ENCODE measurements around the gene PDZRN4. TPM values are rescaled to one million over a fixed set of nuclear protein-coding genes. Genes with fewer than 3 reads are reported as not detected.
A peak's percentile ranks its signal among the peaks of the same experiment; 100 is the strongest.

PDZRN4 gene
- polyA plus RNA-seq, 1 donor from 2014 or later: 46.7 TPM

DNA sequence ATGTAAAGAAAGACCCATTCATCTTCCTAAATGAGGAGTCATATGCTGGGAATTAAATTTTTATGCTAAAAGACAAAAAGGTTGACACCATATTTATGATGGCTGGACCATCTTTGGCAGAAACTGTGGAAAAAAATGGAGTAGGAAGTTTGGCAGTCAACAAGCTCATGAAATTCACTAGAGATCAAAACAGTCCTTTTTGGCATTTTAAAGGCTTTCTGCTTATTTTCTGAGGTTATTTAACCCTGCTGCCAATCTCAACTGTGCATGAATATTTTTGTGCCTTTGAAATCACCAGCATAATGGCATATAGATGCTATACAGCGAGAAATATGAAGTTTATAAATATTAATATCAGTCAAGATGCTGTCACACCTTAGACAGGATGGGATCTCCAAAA is 399.5 kb downstream of the PDZRN4 start:
- Histone ChIP-seq H3K27me3 (ENCODE audit: insufficient read depth, low read depth, low read length) (no peaks in the 10 kb centered on the region), H4K20me1 (ENCODE audit: insufficient read depth) (no peaks in the 10 kb centered on the region), H3K36me3 (ENCODE audit: insufficient read depth, low read length) (no peaks in the 10 kb centered on the region), H3K9ac (ENCODE audit: low read length) (peak overlapping the region; percentile 22), H3K79me2 (replicated peaks; ENCODE audit: insufficient read depth, low read length) (no peaks in the 10 kb centered on the region), H3K9me3 (ENCODE audit: low read length) (no peaks in the 10 kb centered on the region), H3K9me2 (ENCODE audit: insufficient read depth, low read length) (no peaks in the 10 kb centered on the region), H3F3A (ENCODE audit: insufficient read depth, low read length, poor library complexity, severe bottlenecking) (peaks cover 4% of the 10 kb centered on the region), H2AFZ (ENCODE audit: low read depth, low read length) (no peak overlapping the region), H3K4me2 (ENCODE audit: low read length) (no peak overlapping the region), H3K27ac (ENCODE audit: low read length) (peak overlapping the region; percentile 83), H3K4me3 (ENCODE audit: low read length) (no peak overlapping the region)
- TF ChIP-seq, protein P1, sequence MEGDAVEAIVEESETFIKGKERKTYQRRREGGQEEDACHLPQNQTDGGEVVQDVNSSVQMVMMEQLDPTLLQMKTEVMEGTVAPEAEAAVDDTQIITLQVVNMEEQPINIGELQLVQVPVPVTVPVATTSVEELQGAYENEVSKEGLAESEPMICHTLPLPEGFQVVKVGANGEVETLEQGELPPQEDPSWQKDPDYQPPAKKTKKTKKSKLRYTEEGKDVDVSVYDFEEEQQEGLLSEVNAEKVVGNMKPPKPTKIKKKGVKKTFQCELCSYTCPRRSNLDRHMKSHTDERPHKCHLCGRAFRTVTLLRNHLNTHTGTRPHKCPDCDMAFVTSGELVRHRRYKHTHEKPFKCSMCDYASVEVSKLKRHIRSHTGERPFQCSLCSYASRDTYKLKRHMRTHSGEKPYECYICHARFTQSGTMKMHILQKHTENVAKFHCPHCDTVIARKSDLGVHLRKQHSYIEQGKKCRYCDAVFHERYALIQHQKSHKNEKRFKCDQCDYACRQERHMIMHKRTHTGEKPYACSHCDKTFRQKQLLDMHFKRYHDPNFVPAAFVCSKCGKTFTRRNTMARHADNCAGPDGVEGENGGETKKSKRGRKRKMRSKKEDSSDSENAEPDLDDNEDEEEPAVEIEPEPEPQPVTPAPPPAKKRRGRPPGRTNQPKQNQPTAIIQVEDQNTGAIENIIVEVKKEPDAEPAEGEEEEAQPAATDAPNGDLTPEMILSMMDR (IDR thresholded peaks at IDR 0.05; ENCODE audit: poor library complexity, severe bottlenecking): no peak
- no peak for TF ChIP-seq POLR2AphosphoS5 (IDR thresholded peaks at IDR 0.05)
- TF ChIP-seq EP300 (conservative IDR thresholded peaks at IDR 0.05; ENCODE audit: poor library complexity, severe bottlenecking): peak; percentile 54
- no peak for TF ChIP-seq RAD21 (conservative IDR thresholded peaks at IDR 0.05)
- TF ChIP-seq MXI1 (conservative IDR thresholded peaks at IDR 0.05; ENCODE audit: poor library complexity, severe bottlenecking): no peak

DNA sequence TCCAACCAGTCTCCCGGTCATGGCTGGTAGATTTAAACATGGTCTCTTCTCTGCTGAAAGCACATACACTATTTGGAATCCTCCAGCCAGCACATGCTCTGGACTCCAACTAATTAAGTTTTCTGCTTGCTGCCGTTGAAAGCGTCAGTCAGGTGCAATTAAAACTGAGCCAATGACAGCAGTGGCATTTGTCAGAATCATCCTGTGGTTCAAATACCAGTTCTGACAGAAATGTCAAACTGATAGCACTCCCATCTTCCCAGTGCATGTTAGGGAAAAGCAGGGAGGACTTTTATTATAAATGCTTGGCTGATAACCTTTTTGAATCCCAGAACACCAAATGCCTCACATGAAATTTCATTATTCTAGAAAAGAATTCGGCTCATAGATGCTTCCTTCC is 401.8 kb downstream of the PDZRN4 start:
- H3K79me2 ChIP-seq (replicated peaks; ENCODE audit: insufficient read depth, low read length): no peaks in the 10 kb centered on the region
- peaks cover 4% of the 10 kb centered on the region for H3F3A ChIP-seq (ENCODE audit: insufficient read depth, low read length, poor library complexity, severe bottlenecking)
- H3K4me2 ChIP-seq (ENCODE audit: low read length): peak overlapping the region; percentile 17
- H4K20me1 ChIP-seq (ENCODE audit: insufficient read depth): no peaks in the 10 kb centered on the region
- no peaks in the 10 kb centered on the region for H3K9me2 ChIP-seq (ENCODE audit: insufficient read depth, low read length)
- no peaks in the 10 kb centered on the region for H3K36me3 ChIP-seq (ENCODE audit: insufficient read depth, low read length)
- H3K27me3 ChIP-seq (ENCODE audit: insufficient read depth, low read depth, low read length): no peaks in the 10 kb centered on the region
- peak overlapping the region; percentile 12 for H3K4me3 ChIP-seq (ENCODE audit: low read length)
- TF ChIP-seq, protein P1 (IDR thresholded peaks at IDR 0.05; ENCODE audit: poor library complexity, severe bottlenecking): no peak
- TF ChIP-seq EP300 (conservative IDR thresholded peaks at IDR 0.05; ENCODE audit: poor library complexity, severe bottlenecking) (peak; percentile 84), TAF1 (IDR thresholded peaks at IDR 0.05; ENCODE audit: low read depth) (no peak)
- TF ChIP-seq, protein P2, sequence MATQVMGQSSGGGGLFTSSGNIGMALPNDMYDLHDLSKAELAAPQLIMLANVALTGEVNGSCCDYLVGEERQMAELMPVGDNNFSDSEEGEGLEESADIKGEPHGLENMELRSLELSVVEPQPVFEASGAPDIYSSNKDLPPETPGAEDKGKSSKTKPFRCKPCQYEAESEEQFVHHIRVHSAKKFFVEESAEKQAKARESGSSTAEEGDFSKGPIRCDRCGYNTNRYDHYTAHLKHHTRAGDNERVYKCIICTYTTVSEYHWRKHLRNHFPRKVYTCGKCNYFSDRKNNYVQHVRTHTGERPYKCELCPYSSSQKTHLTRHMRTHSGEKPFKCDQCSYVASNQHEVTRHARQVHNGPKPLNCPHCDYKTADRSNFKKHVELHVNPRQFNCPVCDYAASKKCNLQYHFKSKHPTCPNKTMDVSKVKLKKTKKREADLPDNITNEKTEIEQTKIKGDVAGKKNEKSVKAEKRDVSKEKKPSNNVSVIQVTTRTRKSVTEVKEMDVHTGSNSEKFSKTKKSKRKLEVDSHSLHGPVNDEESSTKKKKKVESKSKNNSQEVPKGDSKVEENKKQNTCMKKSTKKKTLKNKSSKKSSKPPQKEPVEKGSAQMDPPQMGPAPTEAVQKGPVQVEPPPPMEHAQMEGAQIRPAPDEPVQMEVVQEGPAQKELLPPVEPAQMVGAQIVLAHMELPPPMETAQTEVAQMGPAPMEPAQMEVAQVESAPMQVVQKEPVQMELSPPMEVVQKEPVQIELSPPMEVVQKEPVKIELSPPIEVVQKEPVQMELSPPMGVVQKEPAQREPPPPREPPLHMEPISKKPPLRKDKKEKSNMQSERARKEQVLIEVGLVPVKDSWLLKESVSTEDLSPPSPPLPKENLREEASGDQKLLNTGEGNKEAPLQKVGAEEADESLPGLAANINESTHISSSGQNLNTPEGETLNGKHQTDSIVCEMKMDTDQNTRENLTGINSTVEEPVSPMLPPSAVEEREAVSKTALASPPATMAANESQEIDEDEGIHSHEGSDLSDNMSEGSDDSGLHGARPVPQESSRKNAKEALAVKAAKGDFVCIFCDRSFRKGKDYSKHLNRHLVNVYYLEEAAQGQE (IDR thresholded peaks at IDR 0.05; ENCODE audit: borderline replicate concordance): peak; percentile 88
- H3K27ac ChIP-seq (ENCODE audit: low read length): peak overlapping the region; percentile 83
- H3K9ac ChIP-seq (ENCODE audit: low read length): peak overlapping the region; percentile 17
- H2AFZ ChIP-seq (ENCODE audit: low read depth, low read length): no peak overlapping the region
- H3K9me3 ChIP-seq (ENCODE audit: low read length): no peaks in the 10 kb centered on the region
